Islet precursor cell (in vitro differentiated cells): Measurements from ENCODE around the gene GLI2.

Source experiments
- DNase-seq: peaks from one replicate; pipeline ENCODE4 v3.0.0-alpha.2; 2018

The GLI2 gene

GRCh38 chr2:120738786-120739437 is 3.2 kb downstream of the GLI2 start:
- no peak for DNase-seq

- peak; percentile 74 for DNase-seq
These were observed 3.9 kb downstream of the GLI2 start for GRCh38 chr2:120739438-120740090.

GRCh38 chr2:120740375-120740764 is 4.7 kb downstream of the GLI2 start:
- DNase-seq, result no peak

- DNase-seq, result peak; percentile 96
These were observed 5.3 kb downstream of the GLI2 start for GRCh38 chr2:120740765-120741524.

DNA sequence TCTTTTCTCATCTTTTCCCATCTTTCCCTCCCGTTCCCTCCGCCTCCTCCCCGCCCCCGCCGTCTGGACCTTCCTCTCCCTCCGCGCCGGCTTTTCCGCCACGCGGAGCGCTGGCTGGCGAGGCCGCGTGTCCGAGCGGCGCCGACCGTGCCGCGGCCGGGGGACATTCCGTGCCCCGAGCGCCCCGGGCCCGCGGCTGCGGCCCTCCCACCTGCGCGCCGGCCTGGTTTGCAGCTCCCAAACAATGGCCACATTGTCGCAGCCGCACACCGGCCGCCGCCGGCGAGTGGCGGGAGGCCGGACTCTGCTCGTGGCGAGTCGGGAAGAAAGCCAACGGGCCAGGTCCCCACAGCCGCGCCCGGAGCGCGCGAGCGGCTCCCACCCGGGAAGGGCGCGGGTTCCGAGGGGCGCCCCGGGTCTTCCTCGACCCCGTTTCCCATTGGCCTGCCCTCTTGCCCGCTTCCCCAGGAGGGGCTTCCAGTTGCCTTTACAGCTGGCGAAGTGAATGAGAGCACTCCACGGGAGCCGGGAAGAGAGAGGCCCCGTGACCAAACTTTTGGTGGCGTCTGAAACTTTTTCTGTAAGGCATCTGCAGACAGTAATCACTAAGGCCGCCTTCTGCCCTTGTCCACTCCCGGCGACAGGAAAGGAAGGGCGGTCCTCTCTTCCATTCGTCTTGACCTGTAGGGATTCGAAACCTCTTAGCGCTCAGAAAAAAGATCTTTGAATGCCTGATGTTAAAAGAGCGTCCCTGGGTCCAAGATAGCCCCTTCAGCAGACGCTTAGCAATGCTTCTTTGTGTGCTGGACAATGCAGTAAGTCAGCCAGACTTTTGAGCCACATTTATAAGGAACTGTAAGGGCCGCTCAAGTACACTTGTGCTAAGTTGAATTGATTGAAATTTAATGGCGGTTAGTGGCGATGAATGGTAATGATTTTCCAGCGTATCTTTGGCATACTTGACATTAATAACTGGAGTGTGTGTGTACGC is 6.2 kb downstream of the GLI2 start:
- peak; percentile 85 for DNase-seq

- DNase-seq, result no peak
These were observed 8.0 kb downstream of the GLI2 start for GRCh38 chr2:120743657-120744056.

DNA sequence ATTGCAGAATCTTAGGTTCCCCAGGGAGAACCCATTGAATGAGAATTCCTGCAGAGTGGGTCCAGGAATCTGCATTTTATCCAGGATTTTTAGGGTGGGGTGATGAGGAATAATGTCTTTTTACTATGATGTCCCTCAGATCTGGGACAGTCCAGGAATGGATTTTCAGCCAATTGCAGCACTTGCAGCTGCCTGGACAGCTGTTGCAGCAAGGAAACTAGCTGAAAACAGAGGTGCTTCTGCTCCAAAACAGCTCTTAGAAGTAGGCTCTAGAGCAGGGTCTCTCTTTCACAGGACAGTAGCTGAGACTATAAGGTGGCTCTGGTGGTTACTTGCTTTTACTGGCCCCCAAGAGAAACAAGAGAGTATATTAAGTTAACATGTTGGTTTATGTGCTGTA is 9.1 kb downstream of the GLI2 start:
- DNase-seq, result no peak

DNA sequence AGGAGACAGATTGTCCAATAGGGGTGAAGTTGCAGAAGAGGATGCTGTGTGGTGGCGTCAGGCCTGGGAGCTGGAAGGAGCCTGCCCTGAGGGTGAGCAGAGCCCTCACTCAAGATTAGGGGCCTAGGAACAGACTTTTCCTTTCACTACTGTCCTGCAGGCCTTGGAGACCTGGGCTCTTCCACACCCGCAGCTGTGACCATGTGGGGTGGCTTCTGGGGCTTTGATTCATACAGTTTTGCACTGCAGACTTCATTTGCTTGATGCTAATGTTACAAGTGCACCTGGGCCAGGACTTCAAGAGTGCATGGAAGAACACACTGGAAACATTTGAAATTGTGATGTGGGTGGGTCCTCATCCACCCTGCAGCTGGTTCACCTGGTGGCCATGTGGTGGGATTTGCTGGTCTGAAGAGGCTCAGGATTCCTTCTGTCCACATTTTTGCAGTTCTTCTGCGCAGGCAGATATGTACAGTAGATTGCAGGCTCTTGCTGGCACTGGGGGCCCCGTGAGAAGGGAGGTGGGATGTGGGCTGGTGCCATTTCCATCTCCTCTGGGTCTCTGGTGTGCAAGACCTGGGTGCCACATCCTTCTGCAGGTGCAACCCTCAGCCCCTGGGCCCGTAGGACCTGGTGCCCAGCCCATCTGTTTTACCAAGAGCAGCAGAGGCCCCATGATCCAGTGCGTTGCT is 9.9 kb downstream of the GLI2 start:
- DNase-seq, result no peak

- no peak for DNase-seq
These were observed 10.5 kb downstream of the GLI2 start for GRCh38 chr2:120746144-120746543.

- peak; percentile 55 for DNase-seq
These were observed 11.6 kb downstream of the GLI2 start for GRCh38 chr2:120747281-120747680.

DNA sequence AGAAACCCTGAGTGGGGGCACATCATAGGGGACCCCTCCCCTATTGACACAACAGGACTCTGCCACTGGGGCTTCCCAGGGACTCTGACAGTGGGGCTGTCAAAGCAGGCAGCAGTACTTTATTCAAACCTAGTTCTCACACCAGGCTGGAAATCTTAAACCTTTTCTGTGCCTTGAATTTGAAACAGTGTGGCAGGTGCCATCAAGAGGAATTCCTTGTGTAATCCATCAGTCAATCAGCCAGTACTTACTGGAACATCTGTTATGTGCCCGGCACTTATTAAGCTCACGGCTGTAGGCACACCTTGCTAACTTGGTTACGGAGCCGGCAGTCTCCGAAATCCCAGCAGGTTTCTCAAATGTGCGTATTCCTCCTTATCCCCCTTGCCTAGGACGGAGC is 12.0 kb downstream of the GLI2 start:
- no peak for DNase-seq

- no peak for DNase-seq
These were observed 12.6 kb downstream of the GLI2 start for GRCh38 chr2:120748310-120748709.

GRCh38 chr2:120748741-120749140 is 13.1 kb downstream of the GLI2 start:
- DNase-seq, result no peak

DNA sequence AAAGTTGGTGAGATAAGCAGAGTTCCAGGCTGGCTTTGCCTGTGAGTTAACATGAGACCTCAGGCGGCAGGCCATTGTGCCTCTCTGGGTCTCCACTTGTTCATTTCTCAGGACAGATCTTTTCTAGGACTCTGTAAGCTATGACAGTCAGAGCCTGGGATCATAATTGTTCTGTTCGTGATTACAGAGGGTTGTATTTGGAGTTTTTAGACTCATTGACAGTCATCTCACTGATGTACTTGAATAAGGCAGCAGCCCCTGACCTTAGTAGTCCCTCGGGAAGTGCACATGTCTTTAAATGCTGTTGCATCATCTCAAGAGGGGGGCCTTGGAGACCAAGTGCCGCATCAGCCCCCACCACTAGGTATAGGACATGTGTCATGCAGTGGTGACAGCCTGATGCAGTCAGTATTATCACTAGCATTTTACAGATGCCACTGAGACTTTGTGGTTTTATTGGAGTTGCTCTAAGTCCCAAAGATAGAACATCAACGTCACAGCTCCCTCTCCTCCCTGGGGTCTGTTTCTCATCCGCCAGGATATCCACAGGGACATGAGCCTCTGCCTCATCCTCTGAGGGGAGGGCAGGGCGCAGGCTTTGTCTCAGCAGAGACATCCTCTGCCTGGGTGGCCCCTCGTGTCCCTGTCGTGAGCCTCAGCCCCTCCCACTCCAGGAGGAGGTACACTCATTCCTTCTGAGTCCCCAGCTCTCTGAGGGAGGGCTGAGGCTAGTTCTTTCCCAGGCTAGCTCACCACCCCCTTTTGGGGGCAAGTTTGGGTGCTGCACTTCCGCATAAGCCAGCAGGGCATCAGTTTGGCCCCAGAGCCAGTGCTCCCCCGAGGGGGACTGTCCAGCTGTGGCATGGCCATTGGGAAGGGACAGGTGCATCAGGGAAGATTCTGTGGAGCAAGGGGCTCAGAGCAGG is 14.1 kb downstream of the GLI2 start:
- peak; percentile 78 for DNase-seq

DNA sequence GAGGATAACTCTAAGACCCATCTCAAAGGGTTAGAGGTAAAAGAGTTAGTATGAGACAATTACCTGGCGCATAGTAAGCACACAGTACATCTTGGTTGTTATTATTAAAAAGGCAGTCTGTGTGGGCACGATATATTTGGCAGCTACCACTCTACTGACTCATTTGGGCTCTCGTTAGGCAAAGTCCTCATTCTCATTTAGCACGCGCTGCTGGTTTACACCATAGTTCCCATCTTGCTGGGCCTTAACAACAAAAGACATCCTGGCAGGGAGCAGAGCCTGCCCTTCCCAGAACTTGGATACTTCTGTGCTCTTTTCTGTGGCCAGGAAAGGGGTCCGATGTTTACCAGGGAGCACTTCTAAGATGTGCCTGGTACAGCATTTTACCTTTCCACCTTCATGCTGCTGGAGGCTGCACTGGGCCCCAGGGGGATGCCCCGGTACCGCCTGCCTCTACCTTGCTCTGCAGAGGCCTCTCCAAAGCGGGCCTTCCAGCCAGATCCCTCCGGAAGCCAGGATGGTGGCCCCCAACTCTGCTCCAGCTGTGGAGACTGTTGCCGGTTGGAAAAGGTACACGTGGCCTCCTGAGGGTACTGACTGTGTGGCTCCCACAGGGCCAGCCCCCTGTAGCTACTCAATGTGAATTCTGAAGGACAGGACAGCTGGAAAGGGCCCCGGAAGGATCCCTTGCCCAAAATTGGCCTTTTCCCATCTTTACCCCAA is 15.0 kb downstream of the GLI2 start:
- peak; percentile 42 for DNase-seq

- DNase-seq, result no peak
These were observed 15.9 kb downstream of the GLI2 start for GRCh38 chr2:120751553-120751952.

GRCh38 chr2:120754067-120754960 is 18.6 kb downstream of the GLI2 start:
- DNase-seq, result no peak

DNA sequence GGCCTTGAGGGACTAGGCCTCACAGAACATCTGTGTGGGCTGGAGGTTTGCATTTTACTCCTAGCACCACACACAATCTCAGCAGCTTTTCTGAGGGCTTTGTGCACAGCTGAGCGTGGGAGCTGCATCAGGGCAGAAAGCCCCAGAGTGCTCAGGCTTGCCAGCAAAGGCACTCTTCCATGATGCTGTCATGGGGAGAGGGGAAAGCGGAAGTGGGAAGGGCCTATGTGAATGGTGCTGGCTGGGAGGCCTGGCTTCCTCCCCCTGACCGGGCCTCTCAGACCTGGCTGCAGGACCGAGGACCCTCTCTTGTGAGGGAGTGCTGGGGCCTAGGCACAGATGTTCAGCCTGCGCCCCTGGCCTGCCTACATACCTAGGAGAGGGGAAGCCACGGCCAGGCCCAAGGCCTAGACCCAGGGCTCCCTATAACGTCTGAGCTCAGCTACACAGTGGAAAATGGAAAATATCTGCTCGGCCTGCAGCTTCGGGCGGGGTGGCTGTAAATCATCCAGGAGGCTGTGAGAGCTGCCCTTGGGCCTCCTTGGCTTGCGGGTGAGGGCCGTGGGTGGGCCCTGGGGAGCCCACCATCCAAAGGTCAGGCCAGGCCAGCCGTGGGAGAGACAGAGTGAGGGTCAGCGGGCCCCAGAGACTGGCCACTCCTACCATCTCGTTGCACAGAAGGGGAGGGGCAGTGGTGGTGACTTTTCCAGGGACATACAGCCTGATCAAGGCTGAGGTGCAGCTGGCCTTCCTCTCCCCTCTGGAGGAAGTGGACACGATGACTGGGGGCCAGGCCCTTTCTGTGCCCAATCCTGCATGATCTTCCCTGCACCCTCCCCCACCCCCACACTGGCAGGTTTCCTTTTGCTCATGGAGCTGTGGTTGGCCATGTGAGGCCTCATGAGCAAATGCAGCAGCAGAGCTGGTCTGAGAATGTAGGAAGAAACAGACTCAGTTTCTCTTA is 22.8 kb downstream of the GLI2 start:
- DNase-seq, result peak; percentile 61
